ENCODE results near the gene YARS2.
A peak's percentile ranks its signal among the peaks of the same experiment; 100 is the strongest.

YARS2 gene

DNA sequence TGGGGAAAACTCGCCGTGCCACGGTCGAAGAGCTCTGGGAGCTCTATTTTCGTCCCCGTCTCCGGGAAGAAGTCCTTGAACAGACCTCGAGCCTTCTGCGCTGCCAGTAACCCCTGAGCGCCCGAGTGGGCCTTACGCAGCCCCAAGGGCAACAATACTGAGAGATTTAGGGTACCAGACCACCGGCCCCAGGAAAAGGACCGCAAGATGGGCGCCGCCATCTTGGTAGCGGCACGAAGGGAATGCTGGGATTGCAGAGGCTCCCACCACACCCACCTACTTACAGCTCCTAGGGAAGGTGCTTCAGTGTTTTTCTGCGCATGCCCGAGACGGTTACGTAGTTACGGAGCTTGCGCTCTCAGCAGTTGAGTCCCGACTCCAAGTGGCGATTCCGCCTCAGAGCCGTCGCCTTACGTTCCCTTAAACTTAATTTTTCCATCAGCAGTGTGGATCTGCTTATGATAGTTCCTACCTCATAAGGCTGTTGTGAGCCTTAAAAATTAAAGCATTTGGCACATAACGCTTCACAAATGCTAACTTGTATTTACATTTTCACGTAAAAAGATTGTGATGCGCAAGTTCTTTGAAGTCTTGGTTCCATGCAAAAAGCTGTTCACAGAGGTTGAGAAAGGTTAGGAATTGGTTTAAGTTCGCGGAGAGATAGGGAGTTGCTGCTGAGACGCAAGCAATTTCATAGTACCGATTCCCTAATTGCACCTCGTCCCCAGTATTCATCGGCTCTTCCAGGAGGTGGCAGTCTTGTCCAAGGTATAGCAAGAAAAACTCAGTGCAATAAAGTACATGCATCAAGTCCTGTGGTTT, at the start of gene YARS2:
Gene YARS2 (minus strand): TSS at position 244 of the 822 bp plus-strand sequence. CDS start 23 bp downstream, at position 221.
- peak; percentile 30 for DNase-seq

DNA sequence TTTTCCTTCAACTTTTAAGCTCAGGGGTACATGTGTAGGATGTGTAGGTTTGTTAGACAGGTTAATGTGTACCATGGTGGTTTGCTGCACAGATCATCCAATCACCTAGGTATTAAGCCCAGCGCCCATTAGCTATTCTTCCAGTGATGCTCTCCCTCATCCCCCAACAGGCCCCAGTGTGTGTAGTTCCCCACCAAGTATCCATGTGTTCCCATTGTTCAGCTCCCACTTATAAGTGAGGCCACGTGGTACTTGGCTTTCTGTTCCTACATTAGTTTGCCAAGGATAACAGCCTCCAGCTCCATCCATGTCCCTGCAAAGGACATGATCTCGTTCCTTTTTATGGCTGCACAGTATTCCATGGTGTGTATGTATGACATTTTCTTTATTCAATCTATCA, 48.6 kb upstream of the YARS2 start:
- DNase-seq = no peak

DNA sequence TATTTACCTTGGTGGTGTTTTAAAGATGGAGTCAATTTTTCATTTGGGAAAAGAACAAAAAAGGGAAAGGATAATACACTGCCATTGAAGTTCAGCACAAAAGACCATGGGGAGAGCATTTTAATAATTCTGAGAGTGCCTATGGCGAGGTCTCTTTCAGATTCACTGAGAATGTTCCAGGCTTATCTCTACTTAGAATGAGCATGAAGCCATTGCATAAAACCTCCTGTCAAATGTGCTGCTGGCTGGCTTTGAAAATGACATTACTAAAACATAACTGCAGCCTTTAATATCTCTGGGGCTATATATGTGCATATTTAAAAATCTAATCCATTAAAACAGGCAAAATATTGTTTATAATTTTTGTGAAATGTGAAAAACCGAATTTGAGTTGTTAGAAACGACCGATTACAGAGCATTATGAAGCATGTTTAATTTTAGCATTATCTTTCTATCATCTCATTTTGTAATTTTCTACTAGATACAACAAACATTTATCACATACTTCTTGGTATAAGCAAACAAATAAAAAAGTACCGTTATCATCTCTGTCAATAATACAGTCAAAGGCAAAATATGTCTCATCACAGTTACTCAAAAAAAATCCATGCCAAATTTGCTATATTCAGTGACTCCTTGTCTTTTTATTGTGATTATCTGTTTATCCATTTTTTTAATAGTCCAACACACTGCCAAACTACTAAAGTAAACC, 45.7 kb upstream of the YARS2 start:
- DNase-seq = no peak

DNA sequence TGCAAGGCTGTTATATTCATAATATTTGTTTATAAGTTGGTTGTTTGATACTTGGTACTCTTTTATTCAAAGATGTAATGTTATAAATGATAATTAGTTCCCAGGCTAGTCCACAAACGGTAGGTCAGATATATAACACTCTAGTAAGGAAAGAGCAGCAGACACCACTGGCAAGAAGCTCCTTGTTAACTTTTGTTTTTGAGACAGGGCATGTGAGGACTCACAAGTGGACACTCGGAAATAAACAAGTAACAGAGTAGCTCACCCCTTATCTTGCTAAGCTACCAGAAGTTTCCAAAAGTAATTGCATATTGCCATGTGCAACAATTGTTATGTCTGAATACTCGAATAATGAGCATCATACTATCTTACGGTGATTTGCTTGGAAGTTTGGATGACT, 38.6 kb upstream of the YARS2 start:
- DNase-seq = no peak

DNA sequence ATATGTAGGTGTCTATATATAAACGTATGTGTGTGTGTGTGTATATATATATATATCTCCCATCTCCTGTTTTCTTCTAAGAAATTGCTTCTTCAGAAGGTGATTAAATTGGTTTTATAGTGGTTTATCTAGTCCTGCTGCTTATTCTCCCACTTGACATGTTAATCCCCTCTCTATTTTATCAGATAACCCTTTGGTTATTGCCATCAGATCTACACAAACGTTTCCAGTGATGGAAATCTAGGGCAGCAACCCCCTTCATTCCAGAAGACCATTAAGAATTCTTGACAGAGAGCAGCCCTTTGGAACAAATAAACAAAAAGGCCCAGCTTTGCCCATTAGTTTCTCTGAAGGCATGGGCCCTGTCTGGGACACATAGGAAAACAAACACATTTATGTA, 34.2 kb upstream of the YARS2 start:
- no peak for DNase-seq

DNA sequence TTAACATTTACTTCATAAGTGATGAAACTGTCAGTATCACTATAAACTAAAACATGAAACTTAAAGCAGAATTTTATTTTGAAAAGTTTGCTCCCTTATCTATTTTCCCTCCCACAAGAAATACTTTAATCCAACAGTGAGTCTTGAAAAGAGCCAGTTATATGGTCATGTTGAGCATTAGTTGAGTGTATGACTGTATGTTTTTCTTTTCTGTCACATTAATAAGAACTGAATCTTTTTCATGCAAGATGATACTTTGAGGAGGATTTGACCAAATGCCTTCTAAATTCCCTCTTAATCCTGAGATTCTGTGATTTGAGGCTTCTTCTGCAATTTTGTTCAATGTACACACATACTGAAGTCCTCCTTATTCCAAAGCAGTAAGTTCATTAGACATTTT, 33.7 kb upstream of the YARS2 start:
- no peak for DNase-seq

DNA sequence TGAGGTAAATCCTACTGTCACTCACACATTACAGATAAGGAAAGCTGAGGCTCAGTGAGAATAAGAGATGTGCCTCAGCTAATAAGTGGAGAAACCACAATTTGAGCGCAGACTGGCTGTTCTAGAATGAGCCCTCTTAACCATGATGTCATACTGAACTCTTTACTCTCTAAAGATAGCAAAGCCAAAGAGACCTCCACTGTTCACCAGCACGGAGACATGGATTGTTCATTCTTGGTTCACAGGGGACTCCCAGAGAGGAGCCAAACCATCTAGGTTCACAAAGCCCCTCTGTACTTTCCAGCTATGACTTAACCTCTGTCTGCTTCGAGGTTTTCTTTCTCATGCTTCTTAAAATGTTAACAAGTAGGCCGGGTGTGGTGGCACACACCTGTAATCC, 32.7 kb upstream of the YARS2 start:
- DNase-seq = no peak

DNA sequence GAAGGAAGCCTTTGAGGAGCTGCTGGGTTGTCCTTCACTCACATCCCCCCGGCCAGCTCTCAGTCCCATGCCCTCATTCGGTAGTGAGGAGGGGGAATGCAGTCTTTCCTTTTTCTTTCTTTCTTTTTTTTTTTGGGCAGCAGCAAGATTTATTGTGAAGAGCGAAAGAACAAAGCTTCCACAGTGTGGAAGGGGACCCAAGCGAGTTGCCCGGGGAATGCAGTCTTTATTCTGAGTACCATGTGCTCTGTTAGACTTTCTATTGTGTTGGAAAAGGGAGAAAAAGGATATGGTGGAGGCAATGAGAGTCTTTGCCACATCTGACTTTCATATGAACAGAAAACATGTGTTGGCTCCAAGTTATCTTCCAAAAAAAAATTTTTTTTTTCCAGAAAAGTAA, 29.9 kb upstream of the YARS2 start:
- no peak for DNase-seq

DNA sequence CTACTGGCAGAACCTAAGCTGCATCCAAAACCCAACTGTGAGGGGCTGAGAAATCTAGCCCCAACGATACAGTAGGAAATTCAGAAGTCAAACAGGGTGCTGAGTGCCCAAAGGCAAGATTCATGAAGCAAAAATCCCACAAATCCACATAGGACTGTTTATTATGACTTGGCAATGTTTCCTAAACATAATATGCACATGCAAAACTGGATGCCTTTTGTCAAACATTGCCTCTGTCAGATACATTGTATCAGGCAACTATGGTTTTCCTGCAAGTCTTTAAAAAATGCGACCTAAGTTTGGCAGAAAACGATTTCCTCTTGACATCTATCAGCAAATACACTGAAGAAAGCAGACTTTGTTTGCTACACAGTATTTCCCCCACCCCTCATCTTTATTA, 27.3 kb upstream of the YARS2 start:
- no peak for DNase-seq

DNA sequence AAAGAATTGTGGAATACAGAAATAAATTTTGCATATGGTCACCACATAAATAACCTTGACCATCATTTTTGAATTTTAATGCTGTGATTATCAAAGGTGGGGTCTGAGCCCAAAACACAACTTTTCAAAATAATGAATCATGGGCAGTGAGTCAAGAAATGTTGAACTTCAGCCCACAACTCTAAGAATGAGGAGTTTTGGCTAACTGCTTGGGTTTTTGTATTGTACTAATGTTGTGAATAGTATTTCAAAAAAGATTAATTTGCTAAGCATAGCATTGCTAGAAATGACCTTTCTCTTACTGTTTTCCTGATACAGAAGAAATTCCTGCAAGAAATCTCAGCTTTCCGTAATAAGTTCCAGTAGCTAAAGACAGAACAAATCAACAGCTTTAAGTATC, 24.4 kb upstream of the YARS2 start:
- DNase-seq = no peak

DNA sequence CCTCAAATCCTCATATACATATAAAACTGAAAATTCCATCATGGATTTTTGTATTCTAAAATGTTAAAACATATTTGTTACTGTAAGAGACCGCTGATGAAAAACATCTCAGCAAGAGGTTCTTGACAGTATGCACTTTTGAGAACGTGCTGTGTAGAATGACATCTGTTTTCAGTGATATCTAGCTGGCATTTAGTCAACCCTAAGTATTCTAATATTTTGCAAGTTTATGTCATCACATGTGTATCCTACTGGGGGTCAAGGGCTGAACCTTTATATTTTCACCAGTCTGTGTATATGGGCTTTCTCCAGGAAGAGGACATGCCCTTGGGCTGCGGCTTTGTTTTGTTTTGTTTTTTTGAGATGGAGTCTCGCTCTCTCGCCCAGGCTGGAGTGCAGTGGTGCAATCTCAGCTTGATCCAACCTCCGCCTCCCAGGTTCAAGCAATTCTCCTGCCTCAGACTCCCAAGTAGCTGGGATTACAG, 22.0 kb upstream of the YARS2 start:
- DNase-seq = no peak

DNA sequence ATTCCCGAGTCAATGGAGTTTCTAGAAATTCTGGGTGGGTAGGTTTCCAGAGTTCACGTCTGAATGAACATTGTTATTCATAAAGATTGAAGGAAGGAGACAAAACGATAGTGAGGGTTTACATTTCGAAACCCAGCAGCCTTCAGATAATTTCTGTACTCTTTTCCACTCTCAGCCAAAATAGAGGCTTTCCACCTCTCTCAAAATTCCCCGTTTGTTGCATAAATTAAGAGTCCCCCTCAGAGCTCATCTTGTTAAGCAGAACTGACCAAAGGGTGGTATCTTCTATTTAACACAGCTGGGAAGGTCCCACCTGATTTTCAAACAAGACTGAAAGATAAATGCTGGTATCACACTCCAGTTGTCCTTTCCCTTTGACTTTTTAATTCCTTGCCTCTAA, 21.5 kb upstream of the YARS2 start:
- no peak for DNase-seq

DNA sequence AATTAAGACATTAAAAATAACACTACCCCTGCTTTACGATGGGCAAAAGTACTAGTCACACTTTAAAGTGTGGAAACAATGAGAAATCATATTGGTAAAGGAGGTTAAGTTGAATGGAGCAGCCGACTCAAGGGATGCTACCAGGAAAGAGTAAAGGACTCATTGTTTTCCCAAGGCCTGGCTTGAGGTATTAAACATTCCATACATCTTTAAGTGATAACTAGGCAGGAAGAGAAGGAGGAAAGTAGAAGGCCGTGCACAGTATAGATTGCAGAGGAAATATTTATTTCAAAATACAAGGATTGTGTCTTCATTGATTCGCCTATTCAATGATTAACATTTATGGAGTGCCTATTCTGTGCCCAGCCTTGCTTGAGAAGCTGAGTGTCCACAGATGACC, 20.6 kb upstream of the YARS2 start:
- DNase-seq = no peak

DNA sequence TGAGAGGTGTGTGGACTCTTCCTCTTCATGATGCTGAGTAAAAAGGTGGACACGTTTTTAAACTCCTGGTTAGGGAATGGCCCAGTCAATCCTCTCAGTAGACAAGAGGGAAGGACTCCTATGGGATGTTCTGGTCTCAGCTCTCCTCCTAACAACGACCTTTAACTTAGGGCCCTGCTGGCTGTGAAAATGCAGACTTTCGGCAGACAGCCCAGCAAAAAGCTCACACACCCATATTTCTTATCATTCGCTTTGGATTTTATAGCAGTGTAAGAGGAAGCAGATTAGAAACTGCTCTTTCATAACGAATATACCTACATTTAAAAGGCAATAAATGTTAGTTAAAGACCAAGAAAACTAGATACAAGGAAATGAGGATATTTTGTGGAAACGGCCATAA, 18.0 kb upstream of the YARS2 start:
- no peak for DNase-seq

DNA sequence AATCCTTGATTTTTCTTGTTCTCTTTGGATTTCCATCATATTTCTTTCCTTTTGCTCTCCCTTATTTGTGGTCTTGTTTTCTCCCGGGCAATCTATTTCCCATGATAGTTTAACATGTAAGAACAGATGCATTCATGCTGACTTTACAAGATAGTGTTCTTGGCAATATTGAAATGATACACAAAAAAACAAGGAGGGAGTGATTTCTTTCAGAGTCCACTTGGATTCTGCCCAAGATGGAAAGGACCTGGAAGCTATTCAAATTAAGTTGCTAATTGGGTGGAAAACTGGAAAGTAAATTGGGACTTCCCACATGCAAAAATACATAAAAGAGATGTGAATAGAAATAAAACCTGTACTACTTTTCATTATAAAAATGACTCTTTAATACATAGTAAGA, 14.4 kb upstream of the YARS2 start:
- no peak for DNase-seq

DNA sequence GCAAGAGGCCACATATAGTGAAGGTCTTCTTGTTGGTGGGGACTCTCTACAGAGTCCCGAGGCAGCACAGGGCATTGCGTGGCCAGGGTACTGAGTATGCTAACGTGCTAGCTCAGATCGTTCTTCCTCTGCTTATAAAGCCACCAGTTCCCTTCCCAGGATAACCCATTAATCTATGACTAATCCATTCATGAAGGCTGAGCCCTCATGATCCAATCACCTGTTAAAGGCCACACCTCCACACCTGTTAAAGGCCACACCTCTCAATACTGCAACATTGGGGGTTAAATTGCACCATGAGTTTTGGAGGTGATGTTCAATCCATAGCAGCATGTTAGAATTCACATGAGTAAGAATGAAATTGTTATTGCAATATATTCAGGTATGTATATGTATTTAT, 12.8 kb upstream of the YARS2 start:
- no peak for DNase-seq

DNA sequence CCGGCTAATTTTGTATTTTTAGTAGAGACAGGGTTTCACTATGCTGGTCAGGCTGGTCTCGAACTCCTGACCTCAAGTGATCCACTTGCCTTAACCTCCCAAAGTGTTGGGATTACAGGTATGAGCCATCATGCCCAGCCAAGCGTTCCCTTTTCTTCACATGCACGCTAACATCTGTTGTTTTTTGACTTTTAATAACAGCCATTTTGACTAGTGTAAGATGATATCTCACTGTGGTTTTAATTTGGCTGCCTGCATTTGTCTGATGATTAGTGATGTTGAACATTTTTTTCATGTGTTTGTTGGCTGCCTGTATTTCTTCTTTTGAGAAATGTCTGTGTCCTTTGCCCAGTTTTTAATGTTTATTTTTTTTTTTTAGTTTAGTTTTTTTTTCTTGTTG, 10.2 kb upstream of the YARS2 start:
- DNase-seq = no peak

DNA sequence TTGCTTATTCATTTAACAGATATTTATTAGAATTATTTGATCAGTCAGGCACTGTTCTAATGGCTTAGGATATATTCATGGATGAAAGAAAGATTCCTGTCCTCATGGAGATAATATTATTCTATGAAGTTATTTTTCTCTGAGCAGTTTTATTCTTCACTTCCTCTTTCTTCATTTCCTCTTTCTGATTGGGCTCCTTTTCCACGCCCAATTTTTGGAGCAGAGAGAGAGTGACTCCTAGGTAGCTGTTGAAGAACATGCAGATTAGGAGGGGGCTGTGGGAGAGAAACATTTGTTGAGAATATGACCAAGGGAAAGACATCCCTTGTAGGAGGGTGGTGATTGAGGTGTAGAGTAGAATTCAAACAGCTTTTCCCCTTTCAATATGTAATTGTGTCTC, 6.0 kb upstream of the YARS2 start:
- DNase-seq = no peak

DNA sequence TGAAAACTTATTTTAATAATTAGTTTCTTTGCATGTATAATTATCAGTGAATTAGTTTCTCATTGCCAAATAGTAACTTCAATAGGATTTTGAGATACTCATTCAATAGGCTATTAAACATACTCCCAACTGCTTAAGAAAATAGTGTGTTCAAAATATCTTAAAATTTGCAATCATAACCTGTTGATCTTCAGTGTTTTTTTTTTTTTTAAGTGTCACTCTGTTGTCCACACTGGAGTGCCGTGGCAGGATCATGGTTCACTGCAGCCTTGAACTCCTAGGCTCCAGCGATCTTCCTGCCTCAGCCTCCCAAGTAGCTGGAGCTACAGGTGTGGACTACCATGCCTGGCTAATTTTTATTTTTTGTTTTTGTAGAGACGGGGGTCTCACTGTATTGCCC, 1.5 kb upstream of the YARS2 start:
- DNase-seq = no peak

DNA sequence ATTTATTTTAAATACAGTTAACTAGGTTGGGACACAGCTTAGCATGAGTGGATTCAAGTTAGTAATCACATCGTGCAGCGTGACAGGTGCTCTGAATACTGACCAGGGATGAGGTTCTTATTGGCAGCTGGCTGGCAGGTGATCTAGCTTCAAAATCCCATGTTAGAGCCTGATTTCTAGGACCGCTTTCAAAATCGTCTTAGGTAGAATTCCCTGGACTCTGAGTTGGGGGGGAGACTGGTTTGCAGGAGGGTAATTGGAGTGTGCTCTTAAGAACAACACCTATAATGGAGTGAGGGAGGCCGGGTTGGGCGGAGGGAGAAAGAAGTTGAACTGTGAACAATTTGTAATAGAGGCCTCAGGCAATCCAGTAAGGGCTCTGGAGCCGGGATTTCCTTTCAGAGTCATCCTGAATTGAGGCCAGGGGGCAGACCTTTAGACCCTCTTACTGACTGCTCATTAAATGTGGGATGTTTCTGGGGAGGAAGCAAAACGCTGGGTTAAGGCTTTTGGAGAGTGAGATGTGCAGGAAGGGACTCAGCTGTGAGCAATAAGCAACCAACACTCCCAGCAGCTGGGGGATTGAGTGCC, 874 bp upstream of the YARS2 start:
- no peak for DNase-seq

DNA sequence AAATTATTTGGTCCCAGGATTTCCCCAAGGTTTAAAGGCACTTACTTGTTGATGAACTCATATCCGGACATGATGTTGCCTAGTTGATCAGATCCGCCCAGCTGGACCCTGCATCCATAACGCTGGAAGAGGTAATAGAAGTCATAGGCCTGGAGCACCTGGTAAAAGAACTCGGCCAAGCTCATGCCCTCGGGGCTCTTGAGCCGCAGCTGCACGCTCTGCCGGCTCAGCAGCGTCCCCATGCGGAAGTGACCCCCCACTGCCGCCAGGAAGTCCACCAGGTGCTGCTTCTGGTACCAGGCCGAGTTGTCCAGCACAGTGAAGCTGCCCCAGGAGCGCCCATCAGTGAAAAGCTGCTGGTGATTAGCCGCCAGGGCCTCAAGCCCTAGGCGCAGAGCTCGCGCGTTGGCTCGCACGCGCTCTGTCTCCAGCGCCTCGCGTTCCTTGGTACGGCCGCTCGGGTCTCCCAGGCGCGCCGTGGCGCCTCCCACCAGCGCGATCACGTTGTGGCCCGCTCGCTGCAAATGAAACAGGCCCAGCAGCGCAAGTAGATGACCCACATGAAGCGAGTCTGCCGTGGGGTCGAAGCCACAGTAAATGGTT, 545 bp downstream of the YARS2 start:
- peak; percentile 21 for DNase-seq

DNA sequence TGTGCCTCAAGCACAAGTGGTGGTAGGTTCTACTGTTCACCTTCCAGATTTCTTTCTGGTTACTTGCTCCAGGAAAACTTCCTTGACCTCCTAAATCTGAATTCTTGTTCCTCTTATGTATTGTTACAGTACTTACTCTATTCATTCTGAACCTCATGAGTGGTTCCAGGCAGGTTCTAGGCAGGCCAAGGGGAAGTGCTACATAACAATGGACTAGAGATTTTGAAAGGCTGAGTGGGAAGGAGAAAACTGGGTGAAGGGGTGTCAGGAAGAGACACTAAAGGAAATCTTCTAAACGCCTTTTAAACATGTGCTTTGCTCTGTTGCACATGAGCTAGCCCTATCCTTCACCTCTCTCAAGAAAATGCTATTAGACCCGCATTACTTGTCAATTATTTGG, 1.6 kb downstream of the YARS2 start:
- DNase-seq = no peak

DNA sequence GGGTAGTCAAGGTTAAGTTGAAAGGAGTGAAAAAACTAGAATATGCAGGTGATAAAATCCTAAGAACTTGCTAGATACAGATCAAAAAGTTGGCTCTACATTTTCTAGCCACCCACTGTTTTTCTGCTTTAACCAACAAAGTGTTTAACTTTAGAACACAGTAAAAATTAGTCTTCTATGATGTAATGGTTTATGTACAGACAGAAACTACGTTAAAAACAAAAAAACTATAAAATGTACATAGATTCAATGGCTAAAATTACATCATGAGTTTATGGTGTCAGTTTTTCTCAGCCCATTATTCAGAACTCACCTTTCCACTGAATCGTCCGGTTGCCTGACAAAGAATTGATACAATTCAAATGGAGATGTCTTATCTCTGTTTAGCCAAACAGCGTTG, 2.1 kb downstream of the YARS2 start:
- DNase-seq = no peak

DNA sequence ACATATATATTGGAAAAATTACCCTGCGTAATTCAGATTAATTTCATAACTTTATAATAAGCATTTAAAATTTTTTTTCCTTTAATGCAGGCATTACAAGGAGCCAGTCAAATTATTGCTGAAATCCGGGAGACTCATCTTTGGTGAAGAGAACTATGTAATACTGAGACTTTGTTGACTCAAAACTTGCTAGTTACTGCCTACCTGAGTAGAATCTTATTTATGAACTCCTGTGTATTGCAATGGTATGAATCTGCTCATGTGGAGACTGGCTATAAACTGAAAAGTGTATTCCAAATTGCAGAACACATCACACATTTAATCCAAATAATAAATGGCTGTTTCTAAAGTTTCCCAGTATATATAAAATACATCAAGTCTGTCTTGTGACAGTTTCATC, 12.4 kb downstream of the YARS2 start:
- no peak for DNase-seq

Measured in 8988T (cell line).